ENCODE results near the gene CUX1.
"Not testable (repeated sequence)": the region's sequence is repeated elsewhere in the genome, so short reads cannot be mapped to it uniquely, and the experiment has no call there.

Gene CUX1

DNA sequence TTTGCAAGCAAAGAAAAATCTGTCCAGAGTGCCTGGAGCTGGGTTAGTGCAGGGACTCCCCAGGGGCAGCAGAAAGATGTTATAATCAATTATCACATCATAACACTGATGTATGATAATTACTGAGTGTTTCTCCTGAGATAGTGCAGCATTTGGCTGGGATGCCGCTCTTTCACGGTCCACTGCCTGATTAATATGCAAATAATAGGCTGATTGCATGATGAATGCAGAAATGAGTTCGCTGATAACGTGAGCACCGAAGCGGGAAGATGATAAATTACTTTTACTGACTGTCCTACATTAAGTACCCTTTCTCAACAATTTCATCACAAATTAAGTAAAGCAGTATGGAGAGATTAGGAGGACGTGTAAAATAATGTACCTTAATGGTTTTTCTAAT lies 397.8 kb downstream of the CUX1 start:
- DNase-seq (ENCODE audit: low spot score), result no peak

DNA sequence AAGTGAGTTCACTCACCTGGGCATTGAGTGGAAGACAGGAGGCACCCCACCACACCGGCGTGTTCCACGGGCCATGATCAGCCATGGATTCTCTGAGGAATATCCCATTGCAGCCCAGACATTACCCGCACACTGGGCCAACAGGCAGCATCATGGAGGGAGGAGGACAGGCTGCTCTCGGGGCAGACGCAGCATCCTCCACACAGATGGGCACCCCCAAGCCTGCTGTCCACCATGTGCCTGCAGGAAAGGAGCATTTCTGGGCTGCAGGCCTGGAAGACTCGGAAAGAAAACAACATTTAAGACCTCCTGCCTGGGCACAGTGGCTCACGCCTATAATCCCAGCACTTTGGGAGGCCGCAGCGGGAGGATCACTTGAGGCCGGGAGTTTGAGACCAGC lies 398.3 kb downstream of the CUX1 start:
- DNase-seq (ENCODE audit: low spot score), result no peak

DNA sequence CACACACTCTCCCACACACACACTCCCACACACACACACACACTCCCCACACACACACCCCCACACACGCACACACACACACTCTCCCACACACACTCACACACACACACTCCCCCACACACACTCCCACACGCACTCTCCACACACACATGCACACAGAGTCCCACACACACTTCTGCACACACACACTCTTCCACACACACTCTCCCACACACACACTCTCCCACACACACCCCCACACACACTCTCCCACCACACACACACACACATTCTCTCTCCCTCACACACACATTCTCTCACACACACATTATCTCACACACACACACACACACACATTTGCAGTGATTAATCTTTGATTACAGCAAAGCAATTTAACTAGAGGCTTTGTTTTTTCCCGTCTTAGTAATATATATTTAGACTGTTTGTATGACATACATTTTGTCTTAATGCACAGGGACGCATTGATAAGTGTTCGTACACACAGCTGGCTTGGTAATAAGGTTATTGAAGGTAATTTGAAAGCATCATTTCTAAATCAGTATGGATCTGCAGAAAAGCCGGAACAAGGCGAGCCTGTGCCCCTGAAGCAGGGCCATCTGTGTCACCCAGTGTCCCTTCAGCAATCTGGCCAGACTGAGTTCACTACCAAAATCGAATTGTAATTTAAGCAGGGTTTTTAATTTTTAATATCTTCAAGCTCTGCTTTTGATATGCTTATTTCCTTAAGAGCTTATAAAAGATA lies 399.3 kb downstream of the CUX1 start:
- DNase-seq (ENCODE audit: low spot score), result no peak

DNA sequence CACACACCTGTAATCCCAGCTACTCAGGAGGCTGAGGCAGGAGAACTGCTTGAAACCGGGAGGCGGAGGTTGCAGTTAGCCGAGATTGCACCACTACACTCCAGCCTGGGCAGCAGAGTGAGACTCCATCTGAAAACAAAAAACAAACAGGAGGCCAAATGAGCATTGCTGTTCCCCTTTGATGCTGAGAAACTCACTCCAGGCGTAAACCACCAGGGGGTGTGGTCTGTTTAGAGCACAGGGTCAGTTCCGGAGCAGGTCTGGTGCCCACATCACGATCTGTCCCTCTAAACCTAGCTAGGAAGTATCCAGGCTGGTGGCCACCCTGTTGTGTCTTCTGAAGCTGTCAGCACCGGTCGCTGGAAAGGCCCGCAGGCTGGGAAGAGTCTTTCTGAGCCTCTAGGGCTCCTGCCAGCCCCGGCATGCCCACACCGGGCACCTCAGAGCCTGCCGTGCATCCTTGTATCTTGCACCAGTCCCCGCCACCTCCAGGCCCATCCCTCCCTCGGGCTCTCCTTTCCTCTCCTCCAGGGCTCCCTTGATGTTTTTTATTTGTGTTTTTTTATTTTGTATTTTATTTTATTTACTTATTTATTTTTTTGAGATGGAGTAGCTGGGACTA lies 402.9 kb downstream of the CUX1 start:
- DNase-seq (ENCODE audit: low spot score), result no peak

DNA sequence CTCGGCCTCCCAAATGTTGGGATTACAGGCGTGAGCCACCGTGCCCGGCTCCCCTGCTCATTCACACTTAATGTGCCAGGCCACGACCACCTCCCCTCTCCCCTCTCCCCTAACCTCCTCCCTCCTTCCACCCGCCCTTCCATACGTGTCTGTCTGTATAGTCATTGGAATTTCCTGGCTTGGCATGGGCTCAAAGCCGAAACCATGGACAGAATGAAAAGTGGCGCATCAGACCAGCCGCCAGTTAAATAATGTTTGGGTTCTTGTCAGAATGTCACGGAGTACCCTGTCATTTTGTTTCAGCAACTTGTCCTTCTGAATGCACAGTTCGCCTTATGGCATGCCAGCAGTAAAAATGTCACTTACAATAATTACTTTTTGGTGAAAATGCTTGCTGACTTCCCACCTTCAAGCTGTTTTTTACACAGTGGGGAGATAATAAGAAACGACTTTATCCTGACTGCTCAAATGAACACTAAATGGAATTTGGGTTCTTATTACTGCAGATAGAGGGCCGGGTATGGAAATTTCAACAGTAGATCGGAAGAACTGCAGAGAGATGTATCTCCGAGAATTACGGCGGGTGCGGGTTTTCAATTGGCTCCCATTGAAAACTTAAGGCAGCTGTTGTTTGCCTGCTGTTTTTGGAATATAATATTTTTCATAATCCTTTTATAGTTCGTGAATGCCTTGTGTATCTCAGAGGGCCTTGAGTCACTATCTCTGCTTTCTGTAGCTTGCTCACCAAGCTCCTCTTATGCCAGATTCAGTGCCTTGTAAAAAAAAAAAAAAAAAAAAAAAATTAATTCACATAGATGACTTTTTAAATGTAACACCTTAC lies 403.8 kb downstream of the CUX1 start:
- DNase-seq (ENCODE audit: low spot score), result no peak

DNA sequence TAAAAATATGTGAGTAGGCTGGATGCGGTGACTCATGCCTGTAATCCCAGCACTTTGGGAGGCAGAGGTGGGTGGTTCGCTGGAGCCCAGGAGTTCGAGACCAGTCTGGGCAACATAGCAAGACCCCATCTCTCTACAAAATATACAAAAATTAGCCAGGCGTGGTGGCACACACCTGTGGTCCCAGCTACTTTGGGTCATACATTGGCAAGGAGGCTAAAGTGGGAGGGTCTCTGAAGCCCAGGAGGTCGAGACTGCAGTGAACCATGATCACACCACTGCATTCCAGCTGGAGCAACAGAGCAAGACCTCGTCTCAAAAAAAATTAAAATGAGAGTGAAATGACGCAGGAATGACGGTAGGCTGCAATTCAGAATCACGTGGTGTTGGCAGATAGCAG lies 404.5 kb downstream of the CUX1 start:
- no peak for DNase-seq (ENCODE audit: low spot score)

DNA sequence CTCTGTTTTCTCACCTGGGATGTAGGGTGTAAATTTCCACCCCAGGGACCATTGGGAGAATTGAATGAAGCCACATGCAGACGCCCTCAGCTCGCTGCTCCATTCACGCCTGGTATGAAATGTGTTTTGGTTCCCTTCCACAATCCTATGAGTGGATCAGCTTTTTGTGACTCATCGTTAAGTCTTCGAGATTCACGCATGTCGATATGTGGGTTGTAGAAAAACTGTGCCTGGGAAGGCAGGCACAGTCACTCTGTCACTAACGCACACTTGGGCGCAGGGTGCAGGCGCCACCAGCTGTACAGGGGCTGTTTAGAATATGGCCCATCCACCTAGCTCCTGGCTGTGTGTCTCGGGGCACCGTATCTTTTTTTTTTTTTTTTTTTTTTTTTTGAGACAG lies 405.0 kb downstream of the CUX1 start:
- no peak for DNase-seq (ENCODE audit: low spot score)

DNA sequence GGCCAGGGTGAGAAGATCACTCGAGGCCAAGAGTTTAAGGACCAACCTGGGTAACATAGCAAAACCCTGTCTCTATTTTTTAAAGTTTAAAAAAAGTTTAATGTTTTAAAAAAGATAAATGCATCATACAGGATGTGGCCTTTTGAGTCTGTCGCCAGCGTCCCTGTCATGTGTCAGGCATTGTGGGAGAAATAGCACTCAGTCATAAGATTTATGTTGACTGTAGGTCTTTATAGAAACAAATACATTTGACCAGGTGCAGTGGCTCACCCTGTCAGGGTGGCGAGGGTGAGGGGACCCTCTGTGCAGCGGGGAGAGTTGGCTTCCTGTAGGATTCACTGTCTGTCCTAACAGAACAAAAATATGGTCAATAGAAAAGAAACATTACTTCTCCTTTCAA lies 405.8 kb downstream of the CUX1 start:
- no peak for DNase-seq (ENCODE audit: low spot score)

DNA sequence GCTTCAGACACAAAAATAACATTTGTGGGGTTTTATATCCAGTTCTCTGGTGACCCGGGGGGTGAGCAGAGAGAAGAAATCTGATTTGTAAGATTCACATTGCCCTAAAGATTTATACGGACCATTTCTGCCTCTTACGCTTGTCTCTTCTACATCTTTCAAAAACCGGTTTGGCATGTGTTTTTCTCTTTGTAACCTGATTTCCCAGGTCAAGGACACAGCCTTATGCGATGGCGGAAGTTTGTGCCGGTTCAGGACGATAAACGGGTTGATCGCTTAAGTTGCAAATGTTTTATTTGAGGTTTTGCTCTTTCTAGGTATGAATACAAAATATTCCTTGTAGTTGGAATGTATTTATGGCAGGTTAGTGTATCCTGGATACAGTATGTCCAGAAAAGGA lies 407.6 kb downstream of the CUX1 start:
- no peak for DNase-seq (ENCODE audit: low spot score)

DNA sequence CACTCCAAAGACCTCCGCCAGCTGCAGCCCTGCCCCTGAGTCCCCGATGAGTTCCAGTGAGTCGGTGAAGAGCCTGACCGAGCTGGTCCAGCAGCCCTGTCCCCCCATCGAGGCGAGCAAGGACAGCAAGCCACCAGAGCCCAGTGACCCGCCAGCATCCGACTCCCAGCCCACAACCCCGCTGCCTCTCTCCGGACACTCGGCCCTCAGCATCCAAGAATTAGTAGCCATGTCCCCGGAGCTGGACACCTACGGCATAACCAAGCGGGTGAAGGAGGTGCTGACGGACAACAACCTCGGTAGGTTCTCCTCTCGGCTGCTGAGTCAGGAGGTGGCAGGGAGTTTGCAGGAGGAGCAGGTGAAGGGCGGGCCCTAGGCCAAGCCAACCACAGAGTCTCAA lies 409.9 kb downstream of the CUX1 start:
- DNase-seq (ENCODE audit: low spot score), result no peak

DNA sequence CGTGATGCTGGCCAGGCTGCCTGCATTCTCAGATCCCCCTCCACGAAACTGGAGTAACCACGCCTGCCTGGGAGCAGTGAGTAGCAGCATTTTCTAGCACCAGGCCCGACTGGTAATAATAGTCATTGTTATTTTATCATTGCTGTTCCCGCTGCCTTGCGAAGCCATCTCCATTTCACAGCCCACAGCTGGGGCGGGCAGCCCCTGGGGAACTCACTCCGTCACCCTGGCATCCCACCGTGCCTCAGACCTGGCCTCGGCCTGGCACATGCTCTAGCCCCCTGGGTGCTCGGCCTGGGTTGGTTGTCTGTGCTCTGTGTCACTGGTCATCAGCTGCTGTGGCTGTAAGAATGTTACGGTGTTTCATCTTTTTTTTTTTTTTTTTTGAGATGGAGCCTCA lies 411.5 kb downstream of the CUX1 start:
- no peak for DNase-seq (ENCODE audit: low spot score)

DNA sequence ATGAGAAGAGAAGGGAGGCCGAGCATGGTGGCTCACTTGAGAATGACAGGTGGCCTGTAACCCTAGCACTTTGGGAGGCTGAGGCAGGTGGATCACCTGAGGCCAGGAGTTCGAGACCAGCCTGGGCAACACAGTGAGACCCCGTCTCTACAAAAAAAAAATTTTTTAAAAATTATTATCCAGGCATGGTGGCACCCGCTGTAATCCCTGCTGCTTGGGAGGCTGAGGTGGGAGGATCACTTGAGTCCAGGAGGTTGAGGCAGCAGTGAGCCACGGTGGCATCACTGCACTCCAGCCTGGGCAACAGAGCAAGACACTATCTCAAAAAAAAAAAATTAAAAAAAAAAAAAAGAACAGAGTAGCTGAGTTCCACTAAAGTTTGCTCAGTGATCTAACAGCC lies 412.7 kb downstream of the CUX1 start:
- DNase-seq (ENCODE audit: low spot score), result not testable (repeated sequence)

DNA sequence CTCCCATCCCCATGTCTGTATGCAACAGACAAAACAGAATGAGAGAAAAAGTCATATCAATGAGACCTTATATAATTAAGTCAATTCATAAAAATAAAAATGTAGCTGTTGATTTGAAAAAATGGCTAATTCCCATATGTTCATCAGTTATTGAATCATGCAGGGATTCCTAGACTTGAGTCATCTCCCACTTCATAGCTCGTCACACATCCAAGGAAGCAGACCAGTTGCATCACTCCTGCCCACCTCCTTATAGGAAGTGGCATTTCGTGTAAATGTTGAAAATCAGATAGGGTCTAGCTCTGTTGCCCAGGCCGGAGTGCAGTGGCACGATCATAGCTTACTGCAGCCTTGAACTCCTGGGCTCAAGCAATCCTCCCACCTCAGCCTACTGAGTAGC lies 413.2 kb downstream of the CUX1 start:
- no peak for DNase-seq (ENCODE audit: low spot score)

DNA sequence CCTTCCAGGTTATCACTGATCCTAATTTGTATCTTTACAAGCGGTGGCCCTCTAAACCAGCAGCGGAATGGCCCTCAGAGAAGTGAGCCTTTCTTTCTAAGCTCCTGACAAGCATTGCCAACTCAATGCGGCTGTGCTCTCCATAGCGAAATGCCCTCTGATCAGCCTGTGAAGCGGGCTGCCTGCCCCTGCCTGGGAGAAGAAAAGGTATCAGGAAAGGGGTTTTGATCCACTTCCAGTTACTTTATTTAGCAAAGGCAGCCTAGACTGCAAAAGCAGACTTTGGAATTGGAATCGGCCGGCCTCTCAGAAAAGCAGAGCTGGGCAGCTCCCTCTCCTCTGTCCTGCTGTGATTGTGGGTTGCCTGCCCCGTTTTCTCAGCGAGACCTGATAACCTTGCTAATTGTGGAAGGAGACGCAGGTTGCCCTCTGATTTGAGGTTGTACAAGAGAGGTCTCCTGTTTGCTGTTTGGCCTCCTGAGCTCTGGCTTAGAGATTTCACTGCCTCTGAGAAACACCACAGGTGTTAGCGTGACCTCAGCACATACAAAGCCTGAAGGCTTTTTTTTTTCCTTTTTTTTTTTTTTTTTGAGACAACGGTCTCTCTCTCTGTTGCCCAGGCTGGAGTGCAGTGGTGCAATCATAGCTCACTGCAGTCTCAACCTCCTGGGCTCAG lies 415.3 kb downstream of the CUX1 start:
- DNase-seq (ENCODE audit: low spot score), result no peak

DNA sequence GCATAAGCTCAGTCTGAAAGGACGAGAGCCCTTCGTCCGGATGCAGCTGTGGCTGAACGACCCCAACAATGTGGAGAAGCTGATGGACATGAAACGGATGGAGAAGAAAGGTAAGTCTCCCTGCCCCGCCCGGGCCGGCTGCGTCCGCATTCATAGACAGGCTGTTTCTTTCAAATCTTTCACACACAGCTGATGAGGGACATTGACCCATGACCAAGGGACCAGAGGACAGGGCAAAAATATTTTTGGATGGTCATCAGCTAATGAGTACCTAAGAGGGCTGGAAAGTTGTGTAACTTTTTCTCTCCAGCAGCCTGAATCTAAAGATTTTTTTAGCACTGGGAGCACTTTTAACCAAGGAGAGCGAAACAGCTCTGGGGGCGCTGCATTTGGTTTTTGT lies 416.7 kb downstream of the CUX1 start:
- no peak for DNase-seq (ENCODE audit: low spot score)

DNA sequence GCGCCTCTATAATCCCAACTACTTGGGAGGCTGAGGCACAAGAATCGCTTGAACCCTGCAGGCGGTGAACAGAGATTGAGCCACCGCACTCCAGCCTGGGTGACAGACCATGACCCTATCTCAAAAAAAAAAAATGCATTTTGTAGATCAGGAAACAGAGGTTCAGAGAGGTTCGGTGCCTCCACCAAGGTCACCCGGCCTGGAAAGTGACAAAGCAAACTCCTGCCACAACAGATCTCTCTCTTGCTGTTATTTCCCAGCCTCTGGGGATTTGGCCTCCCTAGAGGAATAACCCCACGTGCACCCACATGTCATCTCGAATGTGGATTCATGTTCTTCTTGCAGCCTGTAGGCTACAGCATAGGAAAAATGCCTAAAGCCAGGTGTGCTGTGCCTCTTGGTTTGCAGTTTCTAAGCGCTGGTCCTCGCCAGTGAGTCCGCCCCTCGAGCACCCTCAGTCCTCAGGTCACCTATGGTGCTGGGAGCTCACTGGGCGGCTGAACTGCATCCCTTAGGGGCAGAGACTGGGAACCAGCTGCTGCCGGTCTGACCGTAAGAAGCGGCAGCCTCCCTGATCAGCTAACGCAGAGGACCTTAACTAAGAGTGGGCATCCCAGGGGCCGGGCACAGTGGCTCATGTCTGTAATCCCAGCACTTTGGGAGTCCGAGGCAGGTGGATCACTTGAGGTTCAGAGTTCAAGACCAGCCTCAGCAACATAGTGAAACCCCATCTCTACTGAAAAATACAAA lies 417.6 kb downstream of the CUX1 start:
- DNase-seq (ENCODE audit: low spot score), result no peak

DNA sequence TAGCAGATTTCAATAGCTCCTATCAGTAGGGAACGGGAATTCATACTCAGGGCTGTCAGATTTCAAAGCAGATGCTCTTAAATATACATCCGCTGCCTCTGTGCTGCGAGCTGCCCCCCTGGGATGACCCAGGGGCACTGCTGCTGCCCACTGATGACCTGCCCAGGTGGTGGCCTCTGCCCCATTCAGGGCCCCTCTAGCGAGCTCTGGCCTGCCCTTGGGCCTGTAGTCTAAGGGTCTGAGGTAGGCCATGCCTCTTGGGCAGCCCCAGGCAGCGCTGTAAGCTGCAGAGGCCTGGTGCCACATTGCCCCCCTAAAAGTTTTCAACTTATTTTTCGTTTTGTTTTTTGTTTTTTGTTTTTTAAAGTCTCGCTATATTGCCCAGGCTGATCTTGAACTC lies 418.7 kb downstream of the CUX1 start:
- no peak for DNase-seq (ENCODE audit: low spot score)

DNA sequence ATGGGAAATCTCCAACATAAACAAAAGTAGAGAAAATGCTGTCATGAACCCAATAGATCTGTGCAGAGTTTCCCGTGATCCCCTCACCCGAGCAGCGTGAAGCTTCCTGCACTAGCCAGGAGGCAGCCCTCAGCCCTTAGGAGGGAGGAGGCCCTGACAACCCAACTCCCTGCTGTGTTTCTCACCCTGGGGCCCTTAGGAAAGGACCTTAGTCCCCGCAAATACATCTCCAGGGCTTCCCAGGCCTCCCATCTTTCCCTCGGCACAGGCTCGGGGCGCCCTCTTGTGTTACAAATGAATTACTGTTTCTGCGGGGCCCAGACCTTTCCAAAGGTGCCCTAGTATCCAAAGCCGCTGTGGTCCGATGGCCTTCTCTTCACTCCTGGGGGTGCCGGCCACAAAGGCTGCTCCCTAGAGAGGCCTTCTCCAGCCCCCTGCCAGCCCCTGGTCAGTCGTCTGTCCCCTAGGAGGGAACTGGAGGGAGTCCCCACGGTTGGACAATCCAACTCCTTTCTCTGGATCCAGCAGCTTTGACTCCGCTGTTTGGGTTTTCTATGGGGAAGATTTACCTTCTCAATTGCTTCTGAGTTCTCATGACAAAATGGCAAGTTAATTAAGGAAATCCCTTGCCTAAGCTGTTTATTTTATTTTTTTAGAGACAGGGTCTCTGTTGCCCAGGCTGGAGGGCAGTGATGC lies 419.3 kb downstream of the CUX1 start:
- peak; percentile 82 for DNase-seq (ENCODE audit: low spot score)

DNA sequence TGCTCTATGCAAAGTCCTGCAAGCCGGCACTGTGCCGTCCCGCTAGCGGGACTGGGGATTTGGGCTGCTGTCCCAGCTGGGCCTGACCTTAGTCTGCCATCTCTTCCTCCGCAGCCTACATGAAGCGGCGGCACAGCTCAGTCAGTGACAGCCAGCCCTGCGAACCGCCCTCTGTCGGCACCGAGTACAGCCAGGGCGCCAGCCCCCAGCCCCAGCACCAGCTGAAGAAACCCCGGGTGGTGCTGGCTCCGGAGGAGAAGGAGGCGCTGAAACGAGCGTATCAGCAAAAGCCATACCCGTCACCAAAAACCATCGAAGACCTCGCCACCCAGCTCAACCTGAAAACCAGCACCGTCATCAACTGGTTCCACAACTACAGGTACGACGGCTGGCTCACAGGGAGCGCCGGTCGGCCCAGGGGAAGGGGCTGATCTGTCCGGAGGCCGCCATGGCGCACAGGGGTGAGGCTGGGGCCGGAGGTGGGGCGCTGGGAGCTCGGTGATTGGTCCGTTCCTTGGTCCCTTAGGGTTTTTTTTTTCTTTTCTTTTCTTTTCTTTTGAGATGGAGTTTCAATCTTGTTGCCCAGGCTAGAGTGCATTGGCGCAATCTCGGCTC lies 421.9 kb downstream of the CUX1 start:
- no peak for DNase-seq (ENCODE audit: low spot score)

DNA sequence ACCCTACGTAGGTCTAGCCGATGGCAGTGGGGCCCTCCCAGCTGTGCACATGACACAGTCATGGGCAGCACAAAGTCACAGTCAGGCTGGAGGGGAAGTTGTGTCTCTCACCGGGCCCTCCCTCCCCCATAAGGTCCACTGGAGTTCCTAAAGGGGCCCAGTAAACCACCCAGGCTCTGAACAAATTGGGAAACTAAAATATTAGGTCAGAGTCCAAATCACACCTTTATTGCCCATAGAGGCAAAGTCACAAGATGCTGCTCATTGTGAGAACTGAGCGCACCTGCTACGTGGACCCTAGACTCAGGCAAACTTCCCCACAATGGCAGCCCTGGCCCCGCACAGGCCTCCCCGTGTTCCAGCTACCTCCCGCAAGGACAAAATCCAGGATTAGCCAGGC lies 424.0 kb downstream of the CUX1 start:
- no peak for DNase-seq (ENCODE audit: low spot score)

DNA sequence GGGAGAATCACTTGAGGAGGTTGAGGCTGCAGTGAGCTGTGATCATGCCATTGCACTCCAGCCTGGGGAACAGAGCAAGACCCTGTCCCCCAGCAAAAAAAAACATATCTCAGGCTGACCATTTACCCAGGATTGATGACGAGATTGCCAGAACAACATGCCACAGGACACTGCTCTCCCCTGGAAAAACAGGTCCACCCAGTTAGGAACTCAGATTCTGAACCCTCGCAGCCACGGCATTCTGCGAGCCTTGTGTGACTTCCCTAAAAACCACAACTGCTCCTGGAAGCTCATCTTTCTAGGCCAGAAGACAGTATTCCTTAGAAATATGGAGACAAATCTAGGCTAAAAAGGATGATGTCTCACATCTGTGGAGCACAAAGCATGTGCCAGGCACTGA lies 427.2 kb downstream of the CUX1 start:
- DNase-seq (ENCODE audit: low spot score), result no peak

Data from left forelimb (tissue), 1 donor.